ENCODE measurements around the gene AP3B2.

The AP3B2 gene

DNA sequence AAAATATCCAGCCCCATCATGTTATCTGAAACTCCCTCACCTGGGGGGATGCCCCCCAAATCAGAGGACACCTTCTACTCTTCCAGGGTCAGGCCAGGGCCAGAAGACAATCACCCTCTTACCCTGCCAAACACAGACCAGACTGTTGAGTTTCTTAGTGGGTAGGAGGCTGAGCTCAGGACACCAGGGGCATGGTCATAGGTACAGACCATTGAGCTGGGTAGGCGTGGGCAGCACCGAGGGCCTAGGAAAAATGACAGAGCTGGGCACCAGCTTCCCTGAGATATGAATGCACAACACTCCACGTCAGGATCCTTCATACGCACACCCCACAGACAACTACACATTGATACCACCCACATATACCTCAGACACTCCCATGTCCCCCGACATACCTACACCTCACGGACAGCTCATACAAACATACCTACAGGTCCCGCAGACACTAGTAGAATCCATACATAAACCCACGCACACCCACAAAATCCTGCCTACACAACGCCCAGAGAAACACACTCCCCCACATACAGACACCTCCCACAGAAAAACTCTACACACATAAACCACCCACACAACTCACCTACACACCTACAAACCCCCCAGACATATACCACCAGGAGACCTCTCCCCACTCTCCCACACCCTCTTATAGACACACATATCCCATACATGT, 11.8 kb downstream of the AP3B2 start:
- no peak for DNase-seq

DNA sequence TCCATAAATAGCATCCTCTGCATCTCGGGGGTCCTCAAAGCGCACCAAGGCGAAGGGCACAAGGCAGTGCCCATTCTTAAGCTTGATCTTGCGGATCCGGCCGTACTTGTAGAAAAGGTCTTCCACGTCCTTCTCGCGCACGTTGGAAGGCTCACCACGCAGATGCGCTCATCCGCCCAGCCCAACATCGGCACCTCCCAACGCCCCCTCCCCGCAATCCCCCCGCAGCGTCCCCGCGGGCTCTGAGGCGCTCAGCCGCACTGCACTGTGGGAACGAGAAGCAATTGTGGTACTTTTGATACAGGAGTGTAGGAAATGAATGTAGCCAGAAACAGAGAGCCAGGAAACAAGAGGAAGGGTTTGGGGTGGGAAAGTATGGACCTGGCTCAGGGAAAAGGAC, 17.5 kb downstream of the AP3B2 start:
- DNase-seq, result no peak

DNA sequence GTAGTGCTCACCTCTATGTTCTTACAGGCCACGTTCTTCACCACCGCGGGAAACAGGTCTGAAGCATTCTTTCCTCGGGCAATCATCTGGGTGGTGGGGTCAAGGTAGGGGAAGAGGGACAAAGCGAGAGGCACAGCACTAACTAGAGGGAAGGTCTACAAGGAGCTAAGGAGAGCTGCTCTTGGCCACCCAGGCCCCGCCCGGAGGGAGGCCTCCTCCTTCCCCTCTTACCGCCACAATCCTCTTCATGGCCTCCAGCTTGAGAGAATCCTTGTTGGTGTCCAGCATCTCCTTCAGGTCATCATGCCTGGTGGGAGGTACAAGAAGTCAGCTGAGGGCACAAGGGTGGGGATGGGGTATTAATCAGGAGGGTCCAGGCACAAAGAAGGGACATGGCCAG, 20.5 kb downstream of the AP3B2 start:
- DNase-seq, result no peak

DNA sequence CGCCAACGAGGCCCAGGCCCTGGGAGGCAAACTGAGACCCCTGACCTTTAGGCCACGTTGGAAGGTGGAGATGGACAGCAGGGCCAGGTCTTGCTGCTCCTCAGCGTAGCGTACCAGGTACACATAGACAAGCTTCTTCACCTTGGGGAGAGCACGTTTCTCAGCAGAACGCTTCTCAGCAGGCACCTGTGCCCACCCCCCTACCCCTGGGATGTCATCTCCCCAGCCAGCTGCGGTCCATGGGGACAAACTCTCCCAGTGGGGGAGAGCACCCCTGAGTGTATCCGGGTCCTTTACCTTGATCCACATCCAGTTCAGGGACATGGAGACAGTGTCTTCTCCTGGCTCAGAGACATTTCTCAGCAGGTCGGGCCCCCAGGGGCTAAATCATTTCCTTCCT, 21.0 kb downstream of the AP3B2 start:
- DNase-seq, result no peak

DNA sequence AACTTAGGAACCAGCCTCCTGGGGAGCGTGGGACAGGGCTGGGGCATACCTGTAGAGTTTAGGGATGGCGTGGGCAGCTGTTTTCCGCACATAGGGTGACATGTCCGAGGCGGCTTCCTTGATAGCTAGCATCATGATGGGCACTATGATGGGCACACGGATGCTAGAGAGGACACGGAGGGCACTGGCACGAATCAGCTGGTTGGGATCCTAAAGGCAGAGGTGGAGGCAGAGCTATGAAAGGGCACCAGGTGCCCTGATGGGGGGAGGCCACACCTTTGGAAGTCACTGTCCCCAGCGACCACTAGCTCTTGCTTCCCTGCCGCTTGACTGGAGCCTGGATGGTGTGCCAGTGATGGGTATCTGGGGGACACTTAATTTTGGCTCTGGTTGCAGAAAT, 28.3 kb downstream of the AP3B2 start:
- no peak for DNase-seq

DNA sequence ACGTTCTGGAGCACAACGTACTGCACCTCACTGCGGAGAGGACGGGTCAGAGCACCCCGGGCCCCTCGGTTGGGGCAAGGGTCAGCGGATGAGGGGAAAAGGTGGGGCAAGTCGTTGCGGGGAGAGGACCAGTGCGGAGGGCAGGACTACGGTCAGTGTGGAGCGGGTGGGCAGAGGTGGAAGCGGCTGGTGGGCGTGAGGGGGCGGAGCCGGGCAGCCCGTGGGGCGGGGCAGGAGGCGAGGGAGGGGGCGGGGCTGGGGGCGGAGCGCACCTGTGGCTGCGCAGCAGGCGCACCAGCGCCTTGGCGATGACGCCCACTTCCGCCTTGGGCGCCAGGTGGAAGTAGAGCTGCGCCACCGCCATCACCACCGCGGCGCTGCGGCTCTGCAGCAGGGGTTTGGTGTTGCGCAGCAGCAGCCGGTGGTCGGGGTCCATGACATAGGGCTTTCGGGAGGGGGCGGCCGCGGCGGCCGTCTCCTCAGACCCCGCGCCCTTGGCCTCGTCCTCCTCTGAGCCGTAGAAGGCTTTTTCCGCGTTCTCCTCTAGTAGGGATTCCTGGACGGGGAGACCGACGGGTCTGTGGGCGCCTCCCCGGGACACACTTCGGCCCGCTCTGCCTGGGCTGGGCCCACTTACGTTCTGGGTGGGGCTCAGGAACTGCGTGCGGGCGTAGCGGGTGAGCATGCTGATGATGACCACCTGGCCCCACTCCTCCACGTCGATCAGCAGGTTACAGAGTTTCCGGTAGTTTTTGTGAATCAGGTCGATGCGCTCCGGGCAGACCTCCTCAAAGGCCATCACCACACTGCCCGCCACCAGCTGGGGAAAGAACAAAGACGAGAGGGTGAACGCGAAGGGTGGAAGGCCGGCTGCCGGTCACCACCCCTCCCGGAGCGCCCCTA, 29.2 kb downstream of the AP3B2 start:
- DNase-seq, result no peak

DNA sequence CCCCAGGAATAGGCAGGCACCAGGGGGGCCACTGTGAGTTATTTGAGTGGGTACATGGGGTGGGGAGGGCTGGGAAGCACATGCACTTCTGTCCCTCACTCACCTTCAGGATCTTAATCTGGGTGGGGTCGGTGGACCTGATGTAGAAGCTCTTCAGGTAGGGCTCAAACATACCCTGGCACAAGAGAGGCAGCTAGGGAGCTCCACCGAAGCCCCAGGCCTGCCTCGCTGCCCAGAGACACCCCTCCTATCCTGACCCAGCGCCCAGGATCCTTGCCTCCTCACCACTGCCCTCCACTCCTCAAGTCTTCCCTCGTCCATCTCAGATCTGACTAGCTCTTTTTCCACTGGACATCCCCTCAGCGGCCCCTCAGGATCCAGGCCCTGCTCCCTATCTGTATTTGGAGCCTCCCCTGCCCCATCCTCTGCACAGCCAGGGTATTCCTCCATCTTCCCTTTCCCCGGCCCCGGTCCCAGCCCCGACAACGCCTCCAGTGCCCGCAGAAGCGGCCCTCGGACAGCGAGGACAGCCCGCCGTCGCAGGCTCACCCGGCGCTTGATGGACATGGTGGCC, 30.0 kb downstream of the AP3B2 start:
- DNase-seq, result no peak

DNA sequence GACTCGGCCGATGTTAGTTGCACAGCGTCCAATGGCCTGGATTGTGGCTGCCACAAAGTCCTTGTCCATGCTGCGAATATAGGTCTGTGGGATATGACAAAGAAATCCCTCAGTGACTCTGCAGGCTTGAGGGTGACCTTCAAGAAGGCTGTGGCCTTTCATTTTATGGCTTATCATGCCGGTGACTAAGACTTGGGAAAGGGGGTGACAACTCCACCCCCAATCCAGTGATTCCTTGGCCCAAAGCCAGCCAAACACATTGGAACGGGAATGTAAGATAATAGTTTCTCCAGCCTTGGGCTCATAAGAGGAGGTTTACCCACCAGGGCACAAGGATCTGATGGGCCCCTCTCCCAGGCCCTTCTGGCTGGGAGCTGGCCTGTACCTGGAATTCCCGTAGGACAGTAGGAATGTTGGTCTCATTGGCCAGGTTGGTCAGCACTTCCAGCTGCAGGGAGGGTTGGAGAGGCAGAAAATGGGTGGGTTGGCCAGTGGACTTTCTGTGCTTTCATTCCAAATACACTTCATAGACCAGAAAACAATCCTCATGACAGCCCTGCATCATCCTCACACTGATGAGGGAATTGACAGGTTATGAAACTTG, 31.9 kb downstream of the AP3B2 start:
- DNase-seq, result no peak

DNA sequence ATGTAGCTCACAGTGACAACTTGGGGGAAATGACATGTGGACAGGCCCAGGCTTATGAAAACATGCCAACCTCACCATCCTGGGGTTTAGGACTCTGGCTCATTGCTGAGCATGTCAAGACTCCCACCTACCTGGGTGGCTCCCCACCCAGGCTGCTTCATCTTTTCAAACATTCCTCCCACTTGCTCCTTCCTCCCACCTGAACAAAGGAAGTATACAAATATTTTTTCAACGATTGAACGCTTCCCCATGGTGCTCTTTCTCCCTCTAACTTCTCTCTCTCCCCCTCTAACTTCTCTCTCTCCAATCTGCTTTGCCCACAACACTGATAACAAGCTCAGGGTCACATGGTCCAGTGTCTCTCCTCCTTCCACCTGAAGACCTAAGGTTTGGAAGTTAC, 34.8 kb downstream of the AP3B2 start:
- DNase-seq, result no peak

DNA sequence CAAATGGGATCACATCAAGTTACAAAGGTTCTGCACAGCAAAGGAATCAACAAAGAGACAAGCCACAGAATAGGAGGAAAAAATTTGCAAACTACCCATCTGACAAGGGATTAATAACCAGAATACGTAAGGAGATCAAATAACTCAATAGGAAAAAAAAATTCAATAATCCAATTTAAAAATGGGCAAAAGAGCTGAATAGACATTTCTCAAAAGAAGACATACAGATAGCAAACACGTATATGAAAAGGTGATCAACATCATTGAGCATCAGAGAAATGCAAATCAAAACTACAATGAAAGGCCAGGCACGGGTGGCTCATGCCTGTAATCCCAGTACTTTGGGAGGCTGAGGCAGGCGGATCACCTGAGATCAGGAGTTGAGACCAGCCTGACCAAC, 39.0 kb downstream of the AP3B2 start:
- no peak for DNase-seq

DNA sequence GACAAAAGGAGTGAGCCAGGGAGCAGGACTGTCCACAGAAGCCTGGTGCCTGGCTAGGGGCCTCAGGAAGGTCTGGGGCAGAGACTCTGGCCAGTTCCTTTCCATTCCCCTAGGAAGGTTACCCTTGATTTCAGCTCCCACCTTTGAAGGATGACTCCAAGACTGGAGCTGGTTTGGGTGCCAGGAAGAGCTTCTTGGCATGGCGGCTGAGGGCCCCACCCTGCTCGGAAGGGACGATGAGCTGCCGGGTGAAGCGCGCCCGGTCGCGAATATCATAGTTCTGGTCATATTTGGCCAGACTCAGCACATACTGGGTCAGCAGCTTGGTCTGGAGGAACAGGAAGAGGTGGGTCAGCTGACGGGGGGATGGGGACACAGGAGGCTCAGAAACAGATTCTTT, 43.1 kb downstream of the AP3B2 start:
- no peak for DNase-seq

DNA sequence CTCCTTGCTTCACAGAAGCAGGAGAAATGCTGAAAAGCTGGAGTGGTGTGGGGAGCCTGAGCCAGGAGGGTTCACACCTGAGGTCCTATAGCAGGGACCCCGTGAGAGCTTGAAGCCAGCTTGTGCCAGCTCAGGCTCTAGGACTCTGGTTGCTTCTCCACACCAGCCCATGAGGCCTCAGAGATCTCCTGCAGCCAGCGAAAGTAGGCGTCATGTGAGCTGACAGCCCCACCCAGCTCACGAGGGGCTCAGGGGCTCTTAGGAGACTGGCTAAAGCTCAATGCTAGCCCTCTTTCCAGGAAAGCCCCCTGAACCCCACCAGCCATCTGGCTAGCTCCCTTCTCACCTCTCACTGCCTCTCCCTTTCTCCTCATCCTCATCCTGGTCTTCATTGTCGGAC, 45.7 kb downstream of the AP3B2 start:
- DNase-seq, result no peak

DNA sequence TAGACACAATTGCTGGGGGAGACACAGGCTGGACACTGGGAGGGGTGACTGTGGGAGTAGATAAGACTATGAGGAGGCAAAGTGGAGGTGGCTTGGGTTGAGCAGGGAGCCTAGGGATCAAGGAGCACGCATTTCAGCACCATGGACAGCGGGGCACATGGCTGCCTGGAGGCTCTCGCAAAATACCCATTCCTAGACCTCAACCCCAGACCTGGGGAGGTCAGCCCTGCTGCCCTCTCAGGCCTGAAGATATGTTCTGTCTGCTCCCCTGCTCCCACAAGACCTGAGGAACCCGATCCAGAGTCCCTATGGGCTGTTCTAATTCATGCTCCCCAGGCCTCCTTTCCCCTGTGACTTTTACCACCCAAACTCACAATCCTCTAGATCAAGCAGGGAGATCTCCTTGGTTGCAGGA, 46.5 kb downstream of the AP3B2 start:
- no peak for DNase-seq

DNA sequence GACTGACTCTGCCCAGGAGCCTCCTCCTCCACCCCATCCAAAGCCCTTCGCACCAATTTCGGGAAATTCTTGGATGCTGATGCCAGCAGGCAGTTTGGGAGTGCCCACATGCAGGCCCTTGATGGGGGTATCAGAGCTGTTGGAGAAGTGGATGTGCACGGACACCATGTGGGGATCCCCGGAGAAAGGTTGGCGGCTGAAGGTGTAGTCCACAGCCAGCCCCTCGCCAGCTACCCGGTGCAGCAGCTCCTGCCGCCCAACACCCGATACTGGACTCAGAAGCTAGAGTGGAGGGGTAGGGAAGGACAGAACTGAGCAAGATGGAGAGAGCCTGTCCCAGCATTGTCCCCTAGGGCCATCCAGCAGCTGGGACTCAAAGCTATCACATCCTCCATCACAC, 47.0 kb downstream of the AP3B2 start:
- no peak for DNase-seq

DNA sequence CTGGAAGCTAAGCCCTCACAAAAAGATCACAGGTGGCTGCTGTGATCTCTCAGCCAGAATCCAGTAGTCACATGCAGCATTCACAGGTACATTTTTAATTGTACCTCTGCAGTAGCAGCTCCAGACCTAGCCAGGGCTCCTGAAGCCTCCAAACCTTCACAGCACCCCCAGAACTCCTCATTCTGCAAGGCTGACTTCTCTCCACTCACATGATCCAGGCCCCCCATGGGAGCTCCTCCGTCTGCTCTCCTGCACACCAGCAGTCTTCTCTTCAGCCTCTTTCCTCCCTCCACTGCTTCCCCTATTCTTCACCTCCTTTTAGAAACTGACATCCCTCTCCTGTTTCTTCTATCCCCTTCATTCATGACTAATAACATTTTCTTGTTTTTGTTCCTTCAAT, 49.3 kb downstream of the AP3B2 start:
- no peak for DNase-seq

DNA sequence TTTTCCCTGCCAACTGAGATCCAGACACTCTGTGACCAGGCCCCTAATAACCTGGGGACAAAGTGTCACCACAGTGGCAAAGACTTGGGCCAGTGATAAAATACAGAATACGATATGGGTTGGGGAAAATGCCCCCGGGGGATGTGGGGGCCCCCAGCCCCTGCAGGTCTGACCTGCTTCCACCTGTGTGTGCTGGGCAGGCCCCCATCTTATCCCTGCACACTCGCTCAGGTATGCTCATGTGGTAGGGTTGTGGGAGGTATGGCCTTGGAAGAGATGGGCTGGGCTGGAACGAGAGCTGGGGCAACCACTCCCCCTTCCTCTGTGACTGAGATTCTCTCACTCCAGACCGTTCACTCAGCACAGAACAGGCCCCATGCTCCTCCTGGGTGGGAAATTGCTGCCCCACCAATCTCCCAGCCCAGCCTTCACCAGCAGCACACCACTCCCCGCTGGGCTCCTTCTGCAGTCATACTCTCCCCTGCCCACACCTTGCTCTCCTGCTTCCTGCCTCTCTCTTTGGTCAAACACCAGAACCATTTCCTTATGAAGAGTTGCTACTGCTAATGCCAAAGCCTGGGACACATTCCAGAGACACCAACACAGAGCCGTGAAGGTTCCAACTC, 52.9 kb downstream of the AP3B2 start:
- DNase-seq, result no peak

DNA sequence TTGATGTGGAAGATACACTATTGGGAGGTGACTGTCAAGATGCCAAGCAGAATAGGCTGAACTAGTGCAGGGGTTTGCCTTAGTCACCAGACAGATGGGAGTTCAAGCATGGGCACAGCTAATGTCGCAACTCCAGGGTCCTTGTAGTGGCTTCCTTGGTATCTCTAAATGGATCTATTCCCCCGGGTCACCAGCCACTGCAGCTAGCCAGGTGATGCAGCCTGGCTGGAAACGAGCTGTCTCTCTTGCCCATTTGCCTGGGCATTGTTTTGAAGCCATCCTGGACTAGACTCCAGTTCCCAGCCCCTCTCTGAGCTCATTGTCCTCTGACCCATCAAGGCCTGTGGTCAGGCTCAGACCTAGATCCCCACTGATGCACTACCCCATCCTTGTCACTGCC, 54.1 kb downstream of the AP3B2 start:
- DNase-seq, result no peak

DNA sequence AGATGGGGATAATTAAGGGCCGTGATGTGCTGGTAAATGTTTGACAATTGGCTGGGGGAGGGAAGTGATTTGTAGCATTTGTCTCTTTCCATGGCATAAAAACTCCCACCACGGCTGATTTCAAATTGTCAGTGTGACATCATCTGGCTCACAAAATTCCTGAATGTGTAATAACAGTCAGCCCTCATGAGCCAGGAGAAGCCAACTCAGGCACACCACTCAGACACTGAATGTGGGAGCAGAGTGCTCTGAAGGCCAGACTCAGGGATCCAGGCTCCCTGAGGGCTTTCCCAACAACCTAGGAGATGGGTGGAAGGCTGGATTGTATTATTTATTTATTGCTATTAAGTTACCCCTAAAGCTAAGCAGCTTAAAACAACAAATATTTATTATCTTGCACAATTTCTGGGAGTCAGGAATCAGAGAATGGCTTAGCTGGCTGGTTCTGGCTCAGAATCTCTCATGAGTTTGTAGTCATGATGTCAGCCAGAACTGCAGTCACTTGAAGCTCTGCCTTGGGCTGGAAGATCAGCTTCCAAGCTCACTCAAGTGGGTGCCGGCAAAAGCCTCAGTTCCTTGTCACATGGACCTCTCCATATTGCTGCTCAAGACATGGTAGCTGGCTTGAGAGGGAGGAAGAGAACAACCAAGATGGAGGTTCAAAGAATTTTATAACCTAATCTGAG, 56.0 kb downstream of the AP3B2 start:
- no peak for DNase-seq

DNA sequence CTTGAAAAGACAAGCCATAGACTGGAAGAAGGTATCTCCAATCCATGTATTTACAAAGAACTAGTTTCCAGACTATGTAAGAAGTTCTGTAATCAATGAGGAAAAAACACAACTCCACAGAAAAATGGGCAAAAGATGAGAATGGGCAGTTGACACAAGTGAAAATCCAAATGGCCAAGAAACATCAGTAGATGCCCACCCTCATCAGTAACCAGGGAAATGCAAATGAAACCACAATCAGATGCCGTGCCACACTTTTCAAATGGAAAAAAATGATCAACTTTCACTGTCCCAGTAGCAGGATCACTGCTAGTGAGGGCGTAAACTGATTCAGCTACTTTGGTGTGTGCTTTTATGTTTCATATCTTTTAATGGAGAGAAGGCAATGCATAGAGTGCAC, 58.0 kb downstream of the AP3B2 start:
- no peak for DNase-seq

DNA sequence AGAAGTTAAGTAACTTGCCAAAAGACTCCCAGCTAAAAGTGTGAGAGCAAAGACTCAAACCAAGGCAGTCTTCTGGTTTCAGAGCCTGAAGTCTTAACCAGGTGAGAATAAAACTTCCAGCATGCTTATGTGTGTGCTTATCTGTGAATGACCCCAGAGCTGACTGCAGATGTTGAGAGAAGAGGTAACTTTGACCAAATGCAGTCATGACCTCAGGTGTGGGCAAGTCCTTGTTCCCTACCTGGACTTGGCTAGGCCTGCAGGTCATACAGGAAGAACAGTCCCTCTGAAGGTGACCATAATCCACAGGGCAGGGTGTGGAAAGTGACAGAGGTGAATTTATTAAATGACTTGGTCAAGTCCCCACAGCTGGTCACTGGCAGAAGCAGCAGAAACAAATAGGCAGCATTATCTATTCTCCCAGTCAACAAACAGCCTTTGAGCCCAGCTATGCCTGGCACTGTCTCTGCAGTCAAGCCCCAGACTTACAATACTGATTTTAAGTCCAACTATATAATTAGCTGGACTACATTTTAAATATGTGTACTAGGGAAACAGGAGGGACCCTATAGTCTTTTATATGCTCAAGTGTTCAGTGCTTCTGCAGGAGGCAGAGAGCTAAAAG, 59.5 kb downstream of the AP3B2 start:
- no peak for DNase-seq

DNA sequence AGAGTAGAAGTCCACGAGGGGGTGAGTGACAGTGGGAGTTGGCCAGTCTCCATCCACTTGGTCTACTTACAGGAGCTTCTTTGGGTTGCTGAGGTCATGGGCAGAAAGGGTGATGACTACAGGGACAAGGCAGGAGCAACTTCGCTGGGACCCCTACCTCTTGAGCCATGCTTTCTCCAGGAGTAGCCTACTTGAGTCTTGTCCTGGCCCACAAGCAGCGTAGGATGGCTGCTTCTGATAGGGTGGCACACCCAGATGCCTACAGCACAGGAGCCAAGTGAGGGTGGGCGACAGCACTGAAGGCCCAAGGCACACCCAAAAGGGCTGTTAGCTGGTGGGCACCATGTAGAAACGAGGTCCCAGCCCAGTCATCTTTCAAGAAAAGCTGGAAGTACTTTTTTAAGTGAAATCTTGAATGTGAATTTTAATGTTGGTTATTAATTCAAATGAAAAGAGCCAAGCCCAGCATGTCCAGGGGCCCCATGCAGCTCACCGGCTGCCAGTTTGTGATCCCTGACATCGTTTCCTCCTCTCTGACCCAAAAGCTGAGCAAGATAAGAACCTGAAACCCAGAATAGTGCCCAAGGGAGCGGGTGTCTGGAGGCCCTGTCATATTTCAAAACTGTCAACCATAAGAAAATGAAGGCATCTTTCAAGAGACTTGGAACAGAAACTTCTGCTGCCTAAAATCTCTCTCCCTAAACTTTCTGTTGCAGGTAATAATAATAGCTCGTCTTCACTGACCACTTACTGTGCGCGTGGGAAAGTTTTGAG, 60.3 kb downstream of the AP3B2 start:
- no peak for DNase-seq

Data from DMS79 (cell line).